Skeletal muscle cell (primary cell): Measurements from ENCODE around the gene ZFAND5.

ENCODE experiments used
- DNase-seq: peaks from one replicate; pipeline ENCODE4 v3.0.0-alpha.2; 2010; ENCODE audit warnings: low read depth
- H3K4me3 ChIP-seq: 2 replicates; pipeline ENCODE4 v1.5.1; 2011; ENCODE audit warnings: low read depth, mild to moderate bottlenecking, control low read depth, low read length, moderate library complexity

ZFAND5 gene

GRCh38 chr9:72333197-72333596 is 31.8 kb downstream of the ZFAND5 start:
- no peak for DNase-seq
- H3K4me3 ChIP-seq = no peak overlapping the region

- DNase-seq = no peak
These were observed 32.7 kb downstream of the ZFAND5 start for GRCh38 chr9:72332351-72332750.

DNA sequence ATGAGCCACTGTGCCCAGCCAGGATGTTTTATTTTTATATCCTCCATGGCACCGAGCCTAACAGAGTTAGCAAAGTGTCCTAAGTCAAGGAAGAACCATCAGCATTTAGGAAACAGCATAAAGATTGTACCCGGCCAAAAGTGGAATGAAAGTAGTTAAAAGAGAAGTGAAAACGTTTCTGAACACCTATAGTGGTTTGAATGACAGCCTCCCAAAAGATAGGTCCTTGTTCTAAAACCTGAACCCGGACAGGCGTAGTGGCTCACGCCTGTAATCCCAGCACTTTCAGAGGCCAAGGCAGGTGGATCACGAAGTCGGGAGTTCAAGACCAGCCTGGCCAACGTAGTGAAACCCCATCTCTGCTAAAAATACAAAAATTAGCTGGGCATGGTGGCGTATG is 37.4 kb downstream of the ZFAND5 start:
- no peak overlapping the region for H3K4me3 ChIP-seq
- DNase-seq = no peak

More at GRCh38 chr9:72332351-72332750, 32.7 kb downstream of the ZFAND5 start:
- no peak overlapping the region for H3K4me3 ChIP-seq

GRCh38 chr9:72326641-72327040 is 38.4 kb downstream of the ZFAND5 start:
- no peak for DNase-seq
- no peak overlapping the region for H3K4me3 ChIP-seq

DNA sequence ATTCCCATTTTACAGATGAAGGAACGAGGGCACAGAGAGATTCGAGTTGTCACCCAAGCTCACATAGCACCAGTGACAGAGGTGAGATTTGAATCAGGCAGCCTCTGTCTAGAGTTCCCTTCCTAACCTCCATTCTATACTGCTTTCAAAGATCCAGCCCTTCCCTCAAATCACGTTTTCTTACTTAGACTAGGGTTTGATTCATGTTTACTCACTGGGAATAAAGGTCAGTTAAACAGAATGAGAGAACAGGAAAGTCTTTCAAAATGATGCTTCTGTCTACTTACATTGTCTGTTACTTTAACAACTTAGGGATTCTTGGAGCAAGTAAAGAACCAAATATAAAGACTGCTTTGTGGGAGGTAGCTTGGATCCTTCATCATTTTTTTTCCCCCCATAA is 40.0 kb downstream of the ZFAND5 start:
- no peak overlapping the region for H3K4me3 ChIP-seq
- DNase-seq = no peak

- no peak for DNase-seq
- H3K4me3 ChIP-seq = no peak overlapping the region
These were observed 42.3 kb downstream of the ZFAND5 start for GRCh38 chr9:72322678-72323077.

DNA sequence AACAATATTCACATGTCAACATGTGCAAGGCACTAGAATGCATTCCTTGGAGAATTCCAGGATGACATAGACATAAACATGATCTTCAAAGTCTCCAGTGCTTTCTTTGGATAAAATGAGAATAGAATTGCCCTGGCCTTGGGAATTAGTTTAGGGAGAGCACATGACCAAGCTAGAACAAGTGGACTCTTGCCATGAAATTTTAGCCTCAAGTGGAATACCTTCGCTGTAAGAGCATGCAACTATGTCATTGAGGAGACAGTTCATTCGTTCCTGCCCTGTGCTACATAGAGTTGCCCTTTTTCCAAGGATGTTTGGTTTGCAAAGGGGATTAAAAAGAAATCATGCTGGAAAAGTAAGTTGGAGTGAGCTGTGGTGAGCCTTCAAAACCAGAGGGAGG is 42.7 kb downstream of the ZFAND5 start:
- no peak overlapping the region for H3K4me3 ChIP-seq
- no peak for DNase-seq

- no peak overlapping the region for H3K4me3 ChIP-seq
- peak; percentile 88 for DNase-seq
These were observed 49.3 kb downstream of the ZFAND5 start for GRCh38 chr9:72315510-72316311.

DNA sequence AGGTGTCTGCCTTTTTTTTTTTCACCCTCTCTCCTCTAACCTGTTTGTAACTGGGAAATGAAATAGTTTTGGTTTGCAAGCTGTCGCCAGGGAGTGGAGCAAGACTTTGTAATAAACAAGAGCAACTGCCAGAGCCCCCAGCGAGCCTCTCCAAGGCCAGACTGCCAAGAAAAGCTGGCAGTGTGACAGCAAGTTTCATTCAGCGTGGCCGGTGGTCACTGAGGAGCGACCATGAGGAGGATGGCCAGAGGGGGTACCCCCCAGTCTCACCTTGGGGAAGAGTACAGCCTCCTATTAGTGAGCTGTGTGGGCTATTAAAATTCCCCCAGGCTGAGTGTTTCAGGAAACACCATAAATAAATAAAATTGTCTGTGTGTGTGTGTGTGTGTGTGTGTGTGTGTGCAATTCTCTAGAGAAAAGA is 49.9 kb downstream of the ZFAND5 start:
- no peak overlapping the region for H3K4me3 ChIP-seq
- peak; percentile 41 for DNase-seq

DNA sequence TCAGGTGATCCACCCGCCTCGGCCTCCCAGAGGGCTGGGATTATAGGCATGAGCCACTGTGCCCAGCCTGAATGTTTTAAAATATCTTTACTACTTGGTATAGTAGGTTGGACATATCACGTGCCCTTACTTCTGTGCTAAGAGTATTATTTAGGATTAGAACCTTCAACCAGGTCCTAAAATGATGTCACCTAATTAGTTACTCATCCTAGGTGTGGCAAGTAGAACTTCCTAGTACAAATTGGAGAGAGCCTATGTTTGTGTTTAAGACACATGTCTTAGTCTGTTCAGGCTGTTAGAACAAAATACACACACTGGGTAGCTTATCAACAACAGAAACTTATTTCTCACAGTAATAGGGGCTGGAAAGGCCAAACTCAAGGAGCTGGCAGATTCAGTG is 51.5 kb downstream of the ZFAND5 start:
- no peak overlapping the region for H3K4me3 ChIP-seq
- DNase-seq = no peak

DNA sequence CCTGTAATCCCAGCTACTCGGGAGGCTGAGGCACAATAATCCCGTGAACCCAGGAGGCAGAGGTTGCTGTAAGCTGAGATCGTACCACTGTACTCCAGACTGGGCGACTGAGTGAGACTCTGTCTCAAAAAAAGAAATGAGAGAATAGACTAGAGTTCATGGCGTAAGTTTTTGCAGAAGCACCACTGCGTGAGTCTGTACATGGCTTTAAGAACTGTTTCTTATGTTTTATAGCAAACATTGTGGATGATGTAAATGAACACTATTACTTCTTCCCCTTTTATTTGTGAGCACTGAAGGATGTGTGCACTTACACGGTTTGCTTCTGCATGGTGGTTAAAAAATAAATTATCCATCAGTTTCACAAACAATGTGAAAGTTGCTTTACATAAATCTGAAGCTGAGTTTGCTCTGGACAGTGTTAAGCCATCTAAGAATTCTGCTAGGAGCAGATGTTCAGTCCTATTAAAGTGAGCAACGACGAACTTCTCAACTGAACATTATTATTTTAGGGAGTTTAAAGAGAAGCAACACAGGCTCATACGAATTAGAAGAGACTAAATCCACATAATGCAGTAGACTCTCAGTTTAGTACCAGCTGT is 52.5 kb downstream of the ZFAND5 start:
- no peak overlapping the region for H3K4me3 ChIP-seq
- DNase-seq = no peak

- DNase-seq = no peak
- H3K4me3 ChIP-seq = no peak overlapping the region
These were observed 55.5 kb downstream of the ZFAND5 start for GRCh38 chr9:72309364-72310133.

DNA sequence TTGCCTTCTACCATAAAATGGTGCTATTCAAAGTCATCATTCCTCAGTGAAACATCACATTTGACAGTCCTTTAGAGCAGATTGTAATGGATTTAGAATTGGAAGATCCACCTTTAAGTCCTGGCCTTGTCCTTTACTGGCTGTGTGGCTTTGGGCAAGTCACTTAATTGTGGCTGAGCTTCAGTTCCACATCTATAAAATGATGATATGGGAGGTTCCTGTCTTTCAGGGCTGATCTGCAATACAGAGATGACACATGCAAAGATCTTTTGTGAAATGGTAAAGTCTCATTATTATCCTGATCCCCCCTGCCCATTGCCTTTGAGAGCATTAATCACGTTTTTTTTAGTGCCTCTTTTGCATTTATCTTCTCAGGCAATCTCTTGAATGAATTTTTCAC is 58.2 kb downstream of the ZFAND5 start:
- DNase-seq = no peak
- H3K4me3 ChIP-seq = no peak overlapping the region

GRCh38 chr9:72305707-72306106 is 59.3 kb downstream of the ZFAND5 start:
- DNase-seq = no peak
- H3K4me3 ChIP-seq = no peak overlapping the region

- DNase-seq = no peak
- H3K4me3 ChIP-seq = no peak overlapping the region
These were observed 59.9 kb downstream of the ZFAND5 start for GRCh38 chr9:72305102-72305546.

GRCh38 chr9:72304538-72304937 is 60.5 kb downstream of the ZFAND5 start:
- no peak overlapping the region for H3K4me3 ChIP-seq

More at GRCh38 chr9:72304538-72304937, 60.5 kb downstream of the ZFAND5 start:
- no peak for DNase-seq
